ENCODE measurements around the gene ARHGAP24. TPM values are rescaled to one million over a fixed set of nuclear protein-coding genes. Genes with fewer than 3 reads are reported as not detected.

Gene ARHGAP24
- total and polyA plus RNA-seq, 10 of the 15 experiments (the other 5 are each of a cell fraction or from before 2014, with no cell fraction given): 0.10 to 4.2 (median 0.52) TPM

- FAIRE-seq: no peak
- SMC1A ChIA-PET (ENCODE audit: uncharacterized antibody, unreplicated experiment): interaction anchor here (0.8 to 1.3 kb wide), 4 partner anchors 11 to 47 kb away, joined by 3 to 7 read pairs (median 4); no protein-coding TSS in a partner anchor
- CTCF ChIA-PET: interaction anchor here (0.9 kb wide), 1 partner anchor 16 kb away, joined by 3 read pairs; no protein-coding TSS in a partner anchor
Observed at GRCh38 chr4:85953651-85954018, 478.7 kb downstream of the ARHGAP24 start.

More at GRCh38 chr4:85953651-85954018, 478.7 kb downstream of the ARHGAP24 start:
- H4K20me1 ChIP-seq (ENCODE audit: control insufficient read depth, insufficient read depth): no peaks in the 10 kb centered on the region
- H3K9ac ChIP-seq (ENCODE audit: control insufficient read depth, insufficient read depth, low read length): no peak overlapping the region
- no peaks in the 10 kb centered on the region for H3K36me3 ChIP-seq (ENCODE audit: control insufficient read depth in 2 of 2, insufficient read depth in 2 of 2, low read length in 1 of 2)
- ChIA-PET POLR2A (no interaction called here), RAD21 (ENCODE audit: unreplicated experiment) (no interaction called here)
- no peak overlapping the region for H3K27ac ChIP-seq (ENCODE audit: control insufficient read depth, insufficient read depth)
- intact Hi-C loops (cut with micrococcal nuclease; ENCODE audit: unreplicated experiment) (loop anchor here (2.0 kb wide), 1 partner anchor 13 kb away; no protein-coding TSS in a partner anchor), in situ Hi-C loops (cut with MboI) (no loop called here)
- no peaks in the 10 kb centered on the region for H3K9me3 ChIP-seq (replicated peaks; ENCODE audit: control insufficient read depth, insufficient read depth, low read length)
- H3K4me2 ChIP-seq (ENCODE audit: control insufficient read depth, insufficient read depth): no peak overlapping the region
- no peaks in the 10 kb centered on the region for H3K27me3 ChIP-seq (replicated peaks in 1 of 2; ENCODE audit: control insufficient read depth in 2 of 2, insufficient read depth in 2 of 2, low read length in 1 of 2)
- no peaks in the 10 kb centered on the region for H3K79me2 ChIP-seq (ENCODE audit: control insufficient read depth, insufficient read depth, low read length)
- no TSS peak for BruUV-seq (replicated peaks)
- WGBS (ENCODE audit: insufficient coverage, insufficient replicate concordance, low lambda C conversion rate, missing lambda C conversion rate): 30% methylated on average over 3 of the region's 3 CpGs
- TF ChIP-seq ZNF592 (IDR thresholded peaks at IDR 0.05): no peak
- H3K4me3 ChIP-seq: no peak overlapping the region
- DNase-seq (ENCODE audit: low read depth, low spot score) (no peak), ATAC-seq (peak; percentile 27; the same call in 1 of the 3 replicates)
- no peak overlapping the region for H2AFZ ChIP-seq (ENCODE audit: control insufficient read depth, low read depth, low read length)
- no peaks in the 10 kb centered on the region for H3K4me1 ChIP-seq (ENCODE audit: control insufficient read depth, insufficient read depth, low read length)
